Thyroid gland (tissue), 4 donors: ENCODE results near the gene ST6GALNAC3. TPM values are rescaled to one million over a fixed set of nuclear protein-coding genes. Genes with fewer than 3 reads are reported as not detected.

Source experiments
- DNase-seq, 2 donors: peaks; one replicate each; pipeline ENCODE4 v3.0.0-alpha.2; 2019
- H3K27ac ChIP-seq, 3 donors: fragments of 200-600 bp; sonication (generic); 1 replicate in 2 of 3; 2 replicates in 1 of 3; pipeline ENCODE4 v1.5.1; 2016 to 2019; ENCODE audit warnings: mild to moderate bottlenecking in 1 of 3, moderate library complexity in 1 of 3
- H3K27me3 ChIP-seq: fragments of 200-600 bp; sonication (generic); one replicate; pipeline ENCODE4 v1.5.1; 2019
- H3K36me3 ChIP-seq, 2 donors: fragments of 200-600 bp; sonication (generic); one replicate each; pipeline ENCODE4 v1.5.1; 2016 to 2019
- H3K4me1 ChIP-seq, 2 donors: fragments of 200-600 bp; sonication (generic); one replicate each; pipeline ENCODE4 v1.5.1; 2017 to 2019
- H3K4me3 ChIP-seq, 3 donors: fragments of 200-600 bp; sonication (generic); replicated peaks in 1 of 3; 1 replicate in 2 of 3; 2 replicates in 1 of 3; pipeline ENCODE4 v1.5.1; 2016; ENCODE audit warnings: mild to moderate bottlenecking in 1 of 3
- H3K9me3 ChIP-seq: fragments of 200-600 bp; sonication (generic); one replicate; pipeline ENCODE4 v1.5.1; 2017
- POLR2A ChIP-seq, 2 donors: fragments of 450-650 bp; IDR thresholded peaks; one replicate each; pipeline ENCODE4 v1.6.1; 2017; ENCODE audit warnings: antibody characterized with exemption in 2 of 2, mild to moderate bottlenecking in 2 of 2, moderate library complexity in 1 of 2
- WGBS, 2 donors: methylation state at CpG; one replicate each; pipeline ENCODE4 v1.1.5; 2017; 5-methylcytosine and 5-hydroxymethylcytosine counted together
- intact Hi-C: fragments of 100-400 bp; cut with DNase I; formaldehyde crosslinking; loops from one replicate; pipeline ENCODE4 v1.15.1; 2023
- total RNA-seq, 4 donors: library from RNA; depleted of rRNA; stranded (reverse); fragments of >200 nt; gene quantifications; one replicate each; pipeline ENCODE4 v1.2.3, GENCODE V29; 2016
- TF ChIP-seq, protein P1 (sequence below), 6 experiments: fragments of 200-600 bp in 3 of 6; fragments of 450-650 bp in 3 of 6; sonication (generic) in 3 of 6; IDR thresholded peaks; one replicate each; pipeline ENCODE4 v1.5.1; 2016 to 2019; ENCODE audit warnings: antibody characterized with exemption in 6 of 6, mild to moderate bottlenecking in 2 of 6, inconsistent platforms in 1 of 6, moderate library complexity in 1 of 6

ST6GALNAC3 gene
- total RNA-seq, 4 donors from 2014 or later, result 17.4 to 35.6 (median 31.6) TPM

DNA sequence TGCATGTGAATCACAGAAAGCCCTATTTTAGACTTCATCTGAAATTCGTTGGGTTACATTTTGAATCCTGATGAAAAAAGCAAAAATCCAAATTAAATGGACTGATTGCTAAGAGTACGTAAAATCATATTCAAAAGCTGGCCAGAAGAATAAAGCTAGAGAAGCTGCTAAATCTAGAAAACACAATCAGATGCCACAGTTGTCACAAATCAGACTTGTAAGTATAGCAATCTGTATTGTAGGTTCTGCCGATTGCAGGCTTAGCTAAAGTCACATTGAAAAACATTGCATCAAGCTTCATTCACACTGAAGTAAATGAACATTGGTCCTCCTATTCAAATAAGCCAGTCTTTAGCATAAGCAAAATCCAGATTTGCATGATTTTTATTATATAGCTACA lies 557.6 kb downstream of the ST6GALNAC3 start:
- intact Hi-C loops, result no loop called here
- Histone ChIP-seq H3K4me3 (no peak overlapping the region), H3K9me3 (no peaks in the 10 kb centered on the region), H3K27me3 (no peaks in the 10 kb centered on the region), H3K27ac (no peak overlapping the region), H3K4me1 (no peaks in the 10 kb centered on the region), H3K36me3 (no peaks in the 10 kb centered on the region)
- TF ChIP-seq, protein P1, sequence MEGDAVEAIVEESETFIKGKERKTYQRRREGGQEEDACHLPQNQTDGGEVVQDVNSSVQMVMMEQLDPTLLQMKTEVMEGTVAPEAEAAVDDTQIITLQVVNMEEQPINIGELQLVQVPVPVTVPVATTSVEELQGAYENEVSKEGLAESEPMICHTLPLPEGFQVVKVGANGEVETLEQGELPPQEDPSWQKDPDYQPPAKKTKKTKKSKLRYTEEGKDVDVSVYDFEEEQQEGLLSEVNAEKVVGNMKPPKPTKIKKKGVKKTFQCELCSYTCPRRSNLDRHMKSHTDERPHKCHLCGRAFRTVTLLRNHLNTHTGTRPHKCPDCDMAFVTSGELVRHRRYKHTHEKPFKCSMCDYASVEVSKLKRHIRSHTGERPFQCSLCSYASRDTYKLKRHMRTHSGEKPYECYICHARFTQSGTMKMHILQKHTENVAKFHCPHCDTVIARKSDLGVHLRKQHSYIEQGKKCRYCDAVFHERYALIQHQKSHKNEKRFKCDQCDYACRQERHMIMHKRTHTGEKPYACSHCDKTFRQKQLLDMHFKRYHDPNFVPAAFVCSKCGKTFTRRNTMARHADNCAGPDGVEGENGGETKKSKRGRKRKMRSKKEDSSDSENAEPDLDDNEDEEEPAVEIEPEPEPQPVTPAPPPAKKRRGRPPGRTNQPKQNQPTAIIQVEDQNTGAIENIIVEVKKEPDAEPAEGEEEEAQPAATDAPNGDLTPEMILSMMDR (IDR thresholded peaks at IDR 0.05), result no peak
- no peak for TF ChIP-seq POLR2A (IDR thresholded peaks at IDR 0.05)
- no peak for DNase-seq
- 94% methylated on average over 3 of the region's 3 CpGs for WGBS, 2 donors

DNA sequence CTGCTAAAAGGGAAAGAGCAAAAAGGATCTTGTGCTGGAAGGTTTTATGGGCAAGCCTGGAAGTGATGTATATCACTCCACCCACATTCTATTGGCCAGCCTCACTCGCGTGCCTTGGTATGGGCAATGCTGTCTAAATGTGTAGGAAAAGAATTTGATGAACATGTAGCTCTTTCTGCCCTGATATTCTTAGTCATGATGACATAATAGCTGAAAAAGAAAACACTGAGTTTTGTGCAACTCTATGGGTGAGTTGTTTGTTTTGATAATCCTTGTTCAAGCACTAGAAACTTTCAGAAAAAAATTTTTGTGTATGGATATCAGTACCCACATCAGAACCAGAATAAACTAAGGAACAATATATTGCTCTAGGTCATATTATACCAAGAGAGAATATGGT lies 561.2 kb downstream of the ST6GALNAC3 start:
- 95 to 98% methylated on average over 2 of the region's 2 CpGs for WGBS, 2 donors
- Histone ChIP-seq H3K27me3 (no peaks in the 10 kb centered on the region), H3K27ac (no peak overlapping the region), H3K4me1 (no peaks in the 10 kb centered on the region), H3K4me3 (no peak overlapping the region), H3K9me3 (no peaks in the 10 kb centered on the region), H3K36me3 (no peaks in the 10 kb centered on the region)
- TF ChIP-seq, protein P1 (IDR thresholded peaks at IDR 0.05), result no peak
- no peak for TF ChIP-seq POLR2A (IDR thresholded peaks at IDR 0.05)
- intact Hi-C loops, result no loop called here
- no peak for DNase-seq

DNA sequence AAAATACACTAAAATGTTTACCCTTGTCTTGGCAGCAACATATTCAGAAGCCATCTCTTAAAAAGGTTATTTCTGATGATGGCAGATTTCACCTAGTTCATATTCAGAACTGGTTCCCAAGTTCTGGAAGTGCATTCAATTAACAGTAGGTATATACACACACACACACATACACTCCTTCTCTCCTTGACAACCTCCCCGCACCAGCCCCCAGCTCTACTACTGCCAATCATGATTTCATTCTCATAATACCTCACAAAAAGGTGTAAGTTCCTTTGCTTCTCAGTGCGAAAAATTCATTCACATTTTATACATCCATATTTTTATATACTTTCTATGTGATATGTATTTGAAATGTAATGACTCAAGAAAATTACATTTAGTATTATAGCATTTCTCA lies 564.6 kb downstream of the ST6GALNAC3 start:
- WGBS, 2 donors, result 92 to 96% methylated on average over 2 of the region's 2 CpGs

DNA sequence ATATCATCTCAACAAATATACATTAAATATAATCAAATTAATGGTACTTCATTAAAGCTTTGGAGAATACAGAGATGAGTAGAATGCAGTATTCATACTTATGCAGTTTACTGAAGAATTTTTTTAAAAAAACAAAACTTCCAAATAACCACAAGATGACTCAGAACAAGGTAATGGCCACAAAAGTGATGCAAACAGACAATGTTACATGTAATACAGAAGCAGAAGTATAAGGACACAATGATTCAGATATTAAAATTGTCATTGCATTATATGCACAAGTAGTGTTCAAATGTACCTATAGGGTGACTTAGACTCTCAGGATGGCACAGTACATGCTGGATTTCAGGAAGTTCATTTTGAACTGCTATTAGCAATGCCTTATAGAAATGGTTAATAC lies 565.5 kb downstream of the ST6GALNAC3 start:
- H3K27ac ChIP-seq, result no peak overlapping the region
- no peak overlapping the region for H3K4me3 ChIP-seq

More for the DNA sequence above, 564.6 kb downstream of the ST6GALNAC3 start:
- H3K4me3 ChIP-seq, result no peak overlapping the region
- H3K36me3 ChIP-seq, result no peaks in the 10 kb centered on the region
- no peaks in the 10 kb centered on the region for H3K9me3 ChIP-seq
- intact Hi-C loops, result no loop called here
- H3K27ac ChIP-seq, result no peak overlapping the region
- TF ChIP-seq, protein P1 (IDR thresholded peaks at IDR 0.05), result no peak
- TF ChIP-seq POLR2A (IDR thresholded peaks at IDR 0.05), result no peak
- no peaks in the 10 kb centered on the region for H3K4me1 ChIP-seq
- no peak for DNase-seq
- H3K27me3 ChIP-seq, result no peaks in the 10 kb centered on the region

DNA sequence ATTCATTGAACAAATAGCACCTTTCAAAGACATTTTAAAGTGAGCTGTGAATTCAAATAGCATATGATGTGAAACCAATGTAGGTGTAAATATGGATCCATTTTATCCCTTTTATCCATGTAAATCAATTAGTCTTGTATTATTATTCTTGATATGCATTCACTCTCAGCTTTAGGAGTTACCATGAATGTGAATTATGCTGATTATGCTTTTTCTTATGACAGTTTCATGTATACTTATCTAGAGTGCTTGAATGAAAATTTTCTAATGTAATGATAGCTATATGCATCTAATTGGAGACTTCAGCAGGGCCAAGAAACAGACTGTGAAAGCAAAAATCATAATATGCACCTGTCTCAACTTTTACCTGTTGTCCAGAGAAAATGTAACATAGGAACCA lies 566.2 kb downstream of the ST6GALNAC3 start:
- H3K4me1 ChIP-seq, result no peaks in the 10 kb centered on the region
- H3K9me3 ChIP-seq, result no peaks in the 10 kb centered on the region
- H3K36me3 ChIP-seq, result no peaks in the 10 kb centered on the region
- intact Hi-C loops, result no loop called here
- DNase-seq, result no peak
- H3K4me3 ChIP-seq, result no peak overlapping the region
- TF ChIP-seq, protein P1 (IDR thresholded peaks at IDR 0.05), result no peak
- no peak for TF ChIP-seq POLR2A (IDR thresholded peaks at IDR 0.05)
- no peak overlapping the region for H3K27ac ChIP-seq
- H3K27me3 ChIP-seq, result no peaks in the 10 kb centered on the region

More for the DNA sequence above, 565.5 kb downstream of the ST6GALNAC3 start:
- Histone ChIP-seq H3K27me3 (no peaks in the 10 kb centered on the region), H3K4me1 (no peaks in the 10 kb centered on the region), H3K9me3 (no peaks in the 10 kb centered on the region), H3K36me3 (no peaks in the 10 kb centered on the region)
- no peak for DNase-seq
- no peak for TF ChIP-seq POLR2A (IDR thresholded peaks at IDR 0.05)
- TF ChIP-seq, protein P1 (IDR thresholded peaks at IDR 0.05), result no peak
- intact Hi-C loops, result no loop called here
